HEK293T (cell line): ENCODE measurements around the gene TRNP1.

Experiments
- ARNT ChIP-seq: fragments of 450-650 bp; IDR thresholded peaks from 2 replicates; pipeline ENCODE4 v1.6.1; 2017; ENCODE audit warnings: mild to moderate bottlenecking
- BHLHE40 ChIP-seq: fragments of 450-650 bp; IDR thresholded peaks from 2 replicates; pipeline ENCODE4 v1.6.1; 2016; ENCODE audit warnings: mild to moderate bottlenecking, moderate library complexity, borderline replicate concordance
- ELF4 ChIP-seq: fragments of 450-650 bp; IDR thresholded peaks from 2 replicates; pipeline ENCODE4 v1.6.1; 2017; ENCODE audit warnings: antibody characterized with exemption
- FOXA1 ChIP-seq: fragments of 450-650 bp; IDR thresholded peaks from 2 replicates; pipeline ENCODE4 v1.6.1; 2016; ENCODE audit warnings: mild to moderate bottlenecking
- FOXK2 ChIP-seq: fragments of 450-650 bp; IDR thresholded peaks from 2 replicates; pipeline ENCODE4 v1.6.1; 2016; ENCODE audit warnings: mild to moderate bottlenecking
- FOXM1 ChIP-seq: fragments of 450-650 bp; IDR thresholded peaks from 2 replicates; pipeline ENCODE4 v1.6.1; 2017; ENCODE audit warnings: mild to moderate bottlenecking, borderline replicate concordance
- HDGF ChIP-seq: fragments of 450-650 bp; IDR thresholded peaks from 2 replicates; pipeline ENCODE4 v1.6.1; 2017; ENCODE audit warnings: antibody characterized with exemption, borderline replicate concordance
- L3MBTL2 ChIP-seq: fragments of 450-650 bp; conservative IDR thresholded peaks from 2 replicates; pipeline ENCODE4 v1.6.1; 2016; ENCODE audit warnings: mild to moderate bottlenecking
- SP1 ChIP-seq: fragments of 450-650 bp; IDR thresholded peaks from 2 replicates; pipeline ENCODE4 v1.6.1; 2017
- SUZ12 ChIP-seq: fragments of 450-650 bp; IDR thresholded peaks from 2 replicates; pipeline ENCODE4 v1.6.1; 2016; ENCODE audit warnings: mild to moderate bottlenecking
- TARDBP ChIP-seq: fragments of 450-650 bp; IDR thresholded peaks from 2 replicates; pipeline ENCODE4 v1.6.1; 2016
- ZNF384 ChIP-seq: fragments of 450-650 bp; IDR thresholded peaks from 2 replicates; pipeline ENCODE4 v1.6.1; 2016

GRCh38 chr1:26986658-26987057, 6.8 kb upstream of the TRNP1 start:
- no peak for TF ChIP-seq FOXA1
- TF ChIP-seq FOXM1, result no peak
- TF ChIP-seq SP1, result no peak
- no peak for TF ChIP-seq TARDBP
- TF ChIP-seq L3MBTL2, result no peak
- no peak for TF ChIP-seq ELF4
- TF ChIP-seq HDGF, result no peak
- TF ChIP-seq FOXK2, result no peak
- no peak for TF ChIP-seq ZNF384
- no peak for TF ChIP-seq BHLHE40
- no peak for TF ChIP-seq ARNT
- no peak for TF ChIP-seq SUZ12
